Ishikawa (cell line): ENCODE data around the gene MAP3K4.

Experiments
- CEBPB ChIP-seq: IDR thresholded peaks from 2 replicates; pipeline ENCODE4 v1.6.1; 2012
- CREB1 ChIP-seq: IDR thresholded peaks from 2 replicates; pipeline ENCODE4 v1.6.1; 2012; ENCODE audit warnings: low read depth
- EGR1 ChIP-seq: IDR thresholded peaks from 2 replicates; pipeline ENCODE4 v1.6.1; 2012
- EP300 ChIP-seq: IDR thresholded peaks from 2 replicates; pipeline ENCODE4 v1.6.1; 2012; ENCODE audit warnings: borderline replicate concordance
- FOXM1 ChIP-seq: IDR thresholded peaks from 2 replicates; pipeline ENCODE4 v1.6.1; 2012; ENCODE audit warnings: low read depth, borderline replicate concordance
- MAX ChIP-seq: IDR thresholded peaks from 2 replicates; pipeline ENCODE4 v1.6.1; 2012
- NFIC ChIP-seq: IDR thresholded peaks from 2 replicates; pipeline ENCODE4 v1.6.1; 2012
- RAD21 ChIP-seq: IDR thresholded peaks from 2 replicates; pipeline ENCODE4 v1.6.1; 2012; ENCODE audit warnings: low read depth
- TAF1 ChIP-seq: IDR thresholded peaks from 2 replicates; pipeline ENCODE4 v1.6.1; 2012; ENCODE audit warnings: low read depth, mild to moderate bottlenecking
- TCF12 ChIP-seq: IDR thresholded peaks from 2 replicates; pipeline ENCODE4 v1.6.1; 2012; ENCODE audit warnings: low read depth
- TEAD4 ChIP-seq: IDR thresholded peaks from 2 replicates; pipeline ENCODE4 v1.6.1; 2012
- USF1 ChIP-seq: IDR thresholded peaks from 2 replicates; pipeline ENCODE4 v1.6.1; 2012
- YY1 ChIP-seq: IDR thresholded peaks from 2 replicates; pipeline ENCODE4 v1.6.1; 2012; ENCODE audit warnings: low read depth
- ZBTB7A ChIP-seq: IDR thresholded peaks from 2 replicates; pipeline ENCODE4 v1.6.1; 2012; ENCODE audit warnings: low read depth
- TF ChIP-seq, protein P1 (sequence below): IDR thresholded peaks from 2 replicates; pipeline ENCODE4 v1.6.1; 2012; ENCODE audit warnings: low read depth, mild to moderate bottlenecking

The MAP3K4 gene

DNA sequence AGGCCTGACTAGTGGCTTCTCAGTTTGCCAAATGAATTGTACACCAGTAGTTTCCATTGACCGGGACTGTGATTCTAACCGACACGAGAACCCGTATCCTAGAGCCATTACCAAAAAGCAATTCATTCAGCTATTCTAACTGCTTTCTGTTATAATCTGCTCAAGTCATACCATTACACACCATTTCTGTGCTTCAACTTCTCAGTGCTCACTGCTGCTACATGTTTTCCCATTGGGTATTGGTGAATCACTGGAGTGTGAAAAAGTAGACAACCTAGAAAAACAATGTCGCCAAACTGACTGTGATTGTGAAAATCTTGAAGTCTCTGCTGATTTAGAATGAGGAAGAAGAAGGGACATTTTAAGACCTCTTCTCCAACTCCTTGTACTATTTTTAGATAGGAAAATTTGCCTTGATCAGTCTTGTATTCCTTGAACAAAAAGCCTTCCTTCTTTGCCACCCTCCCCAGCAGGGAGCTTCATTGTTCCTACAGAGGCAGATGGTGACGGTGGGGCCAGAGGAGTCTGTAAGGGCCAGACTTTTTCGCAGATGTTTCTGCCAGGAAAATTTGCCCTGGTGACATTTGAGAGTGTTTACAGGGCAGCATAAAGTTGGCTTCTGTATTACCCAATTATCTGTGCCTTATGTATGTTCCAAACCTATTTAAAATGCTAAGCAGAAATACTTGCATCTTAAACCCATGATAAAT, 31.7 kb upstream of the MAP3K4 start:
- TF ChIP-seq TAF1, result no peak
- no peak for TF ChIP-seq ZBTB7A
- TF ChIP-seq TEAD4, result no peak
- no peak for TF ChIP-seq TCF12
- TF ChIP-seq MAX, result no peak
- no peak for TF ChIP-seq YY1
- no peak for TF ChIP-seq RAD21
- TF ChIP-seq, protein P1, sequence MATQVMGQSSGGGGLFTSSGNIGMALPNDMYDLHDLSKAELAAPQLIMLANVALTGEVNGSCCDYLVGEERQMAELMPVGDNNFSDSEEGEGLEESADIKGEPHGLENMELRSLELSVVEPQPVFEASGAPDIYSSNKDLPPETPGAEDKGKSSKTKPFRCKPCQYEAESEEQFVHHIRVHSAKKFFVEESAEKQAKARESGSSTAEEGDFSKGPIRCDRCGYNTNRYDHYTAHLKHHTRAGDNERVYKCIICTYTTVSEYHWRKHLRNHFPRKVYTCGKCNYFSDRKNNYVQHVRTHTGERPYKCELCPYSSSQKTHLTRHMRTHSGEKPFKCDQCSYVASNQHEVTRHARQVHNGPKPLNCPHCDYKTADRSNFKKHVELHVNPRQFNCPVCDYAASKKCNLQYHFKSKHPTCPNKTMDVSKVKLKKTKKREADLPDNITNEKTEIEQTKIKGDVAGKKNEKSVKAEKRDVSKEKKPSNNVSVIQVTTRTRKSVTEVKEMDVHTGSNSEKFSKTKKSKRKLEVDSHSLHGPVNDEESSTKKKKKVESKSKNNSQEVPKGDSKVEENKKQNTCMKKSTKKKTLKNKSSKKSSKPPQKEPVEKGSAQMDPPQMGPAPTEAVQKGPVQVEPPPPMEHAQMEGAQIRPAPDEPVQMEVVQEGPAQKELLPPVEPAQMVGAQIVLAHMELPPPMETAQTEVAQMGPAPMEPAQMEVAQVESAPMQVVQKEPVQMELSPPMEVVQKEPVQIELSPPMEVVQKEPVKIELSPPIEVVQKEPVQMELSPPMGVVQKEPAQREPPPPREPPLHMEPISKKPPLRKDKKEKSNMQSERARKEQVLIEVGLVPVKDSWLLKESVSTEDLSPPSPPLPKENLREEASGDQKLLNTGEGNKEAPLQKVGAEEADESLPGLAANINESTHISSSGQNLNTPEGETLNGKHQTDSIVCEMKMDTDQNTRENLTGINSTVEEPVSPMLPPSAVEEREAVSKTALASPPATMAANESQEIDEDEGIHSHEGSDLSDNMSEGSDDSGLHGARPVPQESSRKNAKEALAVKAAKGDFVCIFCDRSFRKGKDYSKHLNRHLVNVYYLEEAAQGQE, result no peak
- no peak for TF ChIP-seq USF1
- no peak for TF ChIP-seq CEBPB
- no peak for TF ChIP-seq EGR1
- no peak for TF ChIP-seq CREB1

GRCh38 chr6:160960839-160961238, 30.7 kb upstream of the MAP3K4 start:
- TF ChIP-seq EP300, result peak; percentile 25; the same call in 1 of the 2 replicates
- no peak for TF ChIP-seq USF1

DNA sequence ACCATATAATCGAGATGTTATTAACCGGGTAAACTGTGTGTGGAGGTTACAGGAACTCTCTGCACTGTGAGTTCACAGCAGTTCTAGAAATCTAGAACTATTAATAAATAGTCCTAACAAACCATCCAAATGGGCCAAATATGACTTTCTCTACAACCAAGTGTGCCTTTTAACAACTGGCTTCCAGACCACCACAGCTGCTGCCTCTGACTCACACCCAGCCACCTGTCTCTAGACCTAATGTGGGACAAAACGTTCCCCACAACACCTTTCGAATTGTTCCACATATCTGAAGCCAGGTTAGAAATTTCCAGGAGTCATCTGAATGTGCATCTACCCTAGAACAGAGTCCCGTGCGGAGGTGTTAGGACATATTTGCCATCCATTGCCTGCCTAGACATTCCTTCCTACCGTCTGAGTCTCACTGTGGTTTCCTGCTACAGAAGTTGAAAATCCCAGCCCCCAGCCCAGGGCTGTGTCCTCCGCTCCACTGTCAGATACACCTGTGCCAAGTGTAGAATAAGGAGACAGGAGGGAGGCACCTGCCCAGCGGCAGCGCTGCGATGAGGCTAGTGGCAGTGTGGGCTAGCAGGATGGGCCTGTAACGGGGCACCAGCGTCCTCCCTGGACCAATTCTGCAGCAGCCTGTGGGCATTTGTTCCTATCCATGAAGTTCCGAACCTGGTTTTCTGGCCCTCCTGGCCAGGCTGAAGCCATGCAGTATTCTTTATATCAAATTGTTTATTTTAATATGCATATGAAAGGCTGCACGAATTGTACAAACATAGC, 28.5 kb upstream of the MAP3K4 start:
- no peak for TF ChIP-seq EGR1
- no peak for TF ChIP-seq TEAD4

DNA sequence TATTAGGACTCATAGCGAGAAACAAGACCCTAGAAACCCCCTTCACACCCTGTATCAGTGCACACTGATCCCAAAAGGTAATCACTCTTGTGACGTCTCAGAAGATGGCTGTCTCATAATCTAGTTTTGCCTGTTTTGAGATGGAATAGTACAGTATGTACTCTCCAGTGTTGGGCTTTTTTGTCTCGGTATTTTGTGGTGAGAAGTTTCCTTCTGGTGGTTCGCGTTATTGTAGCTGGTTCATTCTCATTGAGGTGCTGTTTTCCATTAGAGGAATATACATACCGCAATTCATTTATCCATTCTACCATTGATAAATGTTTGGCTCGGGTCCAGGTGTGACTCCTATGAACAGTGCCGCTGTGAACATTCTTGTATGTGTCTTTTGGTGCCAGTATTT, 27.9 kb upstream of the MAP3K4 start:
- TF ChIP-seq MAX, result no peak
- TF ChIP-seq CREB1, result no peak
- no peak for TF ChIP-seq CEBPB
- TF ChIP-seq FOXM1, result no peak
- no peak for TF ChIP-seq EP300
- no peak for TF ChIP-seq TCF12
- TF ChIP-seq, protein P1, result no peak
- no peak for TF ChIP-seq EGR1
- TF ChIP-seq YY1, result no peak
- TF ChIP-seq USF1, result no peak
- no peak for TF ChIP-seq RAD21
- TF ChIP-seq ZBTB7A, result no peak
- no peak for TF ChIP-seq TEAD4
- no peak for TF ChIP-seq TAF1
- no peak for TF ChIP-seq NFIC

GRCh38 chr6:160965893-160966292, 25.7 kb upstream of the MAP3K4 start:
- TF ChIP-seq ZBTB7A, result no peak
- no peak for TF ChIP-seq MAX
- no peak for TF ChIP-seq USF1
- no peak for TF ChIP-seq YY1
- TF ChIP-seq CEBPB, result no peak
- no peak for TF ChIP-seq FOXM1
- TF ChIP-seq NFIC, result no peak
- no peak for TF ChIP-seq EGR1
- no peak for TF ChIP-seq EP300
- TF ChIP-seq, protein P1, result no peak
- TF ChIP-seq TAF1, result no peak
- TF ChIP-seq TEAD4, result no peak
- no peak for TF ChIP-seq TCF12
- TF ChIP-seq RAD21, result no peak
- TF ChIP-seq CREB1, result no peak
